Measurements from ENCODE around the gene MAEL.

DNA sequence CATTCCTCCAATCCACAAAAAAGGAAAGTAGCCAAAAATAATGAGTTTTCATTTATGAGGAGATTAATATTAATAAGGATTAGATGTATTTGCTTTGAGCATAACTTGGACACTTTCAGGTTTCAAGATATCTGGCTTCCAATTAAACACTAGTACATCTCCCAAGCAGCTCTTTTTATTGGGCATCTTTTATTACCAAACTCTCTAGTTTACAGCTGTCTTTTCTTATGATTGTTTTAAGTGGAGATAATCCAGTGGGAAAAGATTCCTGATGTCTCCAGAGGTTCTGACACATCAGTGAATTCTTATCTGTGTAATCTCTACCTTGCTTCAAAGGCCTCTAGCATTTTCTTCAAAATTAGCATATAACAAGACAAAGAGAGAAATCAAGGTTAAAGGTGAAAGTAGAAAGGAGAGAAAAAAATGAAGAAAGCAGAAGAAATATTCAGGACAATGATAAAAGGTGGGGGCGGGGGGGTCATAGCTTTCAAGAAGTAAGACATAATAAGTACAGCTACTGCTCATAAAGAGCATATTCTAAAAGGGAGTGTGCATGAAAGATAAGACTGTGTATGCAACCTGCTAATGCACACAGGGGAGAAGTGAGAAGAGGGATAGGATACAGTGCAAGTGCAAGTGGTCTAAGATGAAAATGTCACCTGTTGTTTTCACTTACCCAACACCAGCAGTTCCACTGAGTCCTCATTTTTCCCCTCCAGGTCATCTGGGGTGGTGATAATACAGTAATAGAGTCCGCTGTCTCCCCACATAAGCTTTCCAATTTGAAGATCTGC is 32.8 kb upstream of the MAEL start:
- TF ChIP-seq SIN3A (IDR thresholded peaks at IDR 0.05; ENCODE audit: low read depth) (no peak), SRF (IDR thresholded peaks at IDR 0.05; ENCODE audit: low read depth) (no peak), EZH2 (IDR thresholded peaks at IDR 0.05) (no peak), ELF1 (IDR thresholded peaks at IDR 0.05; ENCODE audit: borderline replicate concordance, low read depth) (no peak), POLR2A (IDR thresholded peaks at IDR 0.05; ENCODE audit: borderline replicate concordance, extremely low read depth, insufficient read depth, insufficient read length) (no peak), EZH2phosphoT487 (IDR thresholded peaks at IDR 0.05; ENCODE audit: borderline replicate concordance) (no peak), RAD21 (IDR thresholded peaks at IDR 0.05; ENCODE audit: low read depth) (no peak), YY1 (IDR thresholded peaks at IDR 0.05; ENCODE audit: extremely low read depth, insufficient replicate concordance, low read depth, low read length) (no peak), JUND (IDR thresholded peaks at IDR 0.05) (no peak), POLR2AphosphoS5 (IDR thresholded peaks at IDR 0.05; ENCODE audit: low read depth, low read length) (no peak), EGR1 (IDR thresholded peaks at IDR 0.05; ENCODE audit: low read depth) (no peak)
- TF ChIP-seq, protein P1, sequence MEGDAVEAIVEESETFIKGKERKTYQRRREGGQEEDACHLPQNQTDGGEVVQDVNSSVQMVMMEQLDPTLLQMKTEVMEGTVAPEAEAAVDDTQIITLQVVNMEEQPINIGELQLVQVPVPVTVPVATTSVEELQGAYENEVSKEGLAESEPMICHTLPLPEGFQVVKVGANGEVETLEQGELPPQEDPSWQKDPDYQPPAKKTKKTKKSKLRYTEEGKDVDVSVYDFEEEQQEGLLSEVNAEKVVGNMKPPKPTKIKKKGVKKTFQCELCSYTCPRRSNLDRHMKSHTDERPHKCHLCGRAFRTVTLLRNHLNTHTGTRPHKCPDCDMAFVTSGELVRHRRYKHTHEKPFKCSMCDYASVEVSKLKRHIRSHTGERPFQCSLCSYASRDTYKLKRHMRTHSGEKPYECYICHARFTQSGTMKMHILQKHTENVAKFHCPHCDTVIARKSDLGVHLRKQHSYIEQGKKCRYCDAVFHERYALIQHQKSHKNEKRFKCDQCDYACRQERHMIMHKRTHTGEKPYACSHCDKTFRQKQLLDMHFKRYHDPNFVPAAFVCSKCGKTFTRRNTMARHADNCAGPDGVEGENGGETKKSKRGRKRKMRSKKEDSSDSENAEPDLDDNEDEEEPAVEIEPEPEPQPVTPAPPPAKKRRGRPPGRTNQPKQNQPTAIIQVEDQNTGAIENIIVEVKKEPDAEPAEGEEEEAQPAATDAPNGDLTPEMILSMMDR (IDR thresholded peaks at IDR 0.05 in 2 of 3, conservative IDR thresholded peaks at IDR 0.05 in 1 of 3; ENCODE audit: borderline replicate concordance in 1 of 3, insufficient read depth in 1 of 3, low read depth in 2 of 3, low read length in 2 of 3), result no peak
- TF ChIP-seq, protein P2, sequence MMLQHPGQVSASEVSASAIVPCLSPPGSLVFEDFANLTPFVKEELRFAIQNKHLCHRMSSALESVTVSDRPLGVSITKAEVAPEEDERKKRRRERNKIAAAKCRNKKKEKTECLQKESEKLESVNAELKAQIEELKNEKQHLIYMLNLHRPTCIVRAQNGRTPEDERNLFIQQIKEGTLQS (IDR thresholded peaks at IDR 0.05), result no peak
- TF ChIP-seq, protein P3, sequence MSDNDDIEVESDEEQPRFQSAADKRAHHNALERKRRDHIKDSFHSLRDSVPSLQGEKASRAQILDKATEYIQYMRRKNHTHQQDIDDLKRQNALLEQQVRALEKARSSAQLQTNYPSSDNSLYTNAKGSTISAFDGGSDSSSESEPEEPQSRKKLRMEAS (IDR thresholded peaks at IDR 0.05), result no peak
